H9 (cell line): ENCODE data around the gene MAGOH. TPM values are rescaled to one million over a fixed set of nuclear protein-coding genes. Genes with fewer than 3 reads are reported as not detected.

Experiments
- DNase-seq: peaks from one replicate; pipeline ENCODE4 v3.0.0-alpha.2; 2017
- H2AFZ ChIP-seq: one replicate; pipeline ENCODE4 v1.6.1; 2013; ENCODE audit warnings: mild to moderate bottlenecking, low read length, control low read depth, moderate library complexity
- H2AK5ac ChIP-seq: 2 replicates; pipeline ENCODE4 v1.6.1; 2013; ENCODE audit warnings: low read length, control low read depth, mixed read lengths; ENCODE audit not compliant: insufficient read length
- H2BK120ac ChIP-seq: one replicate; pipeline ENCODE4 v1.6.1; 2013; ENCODE audit warnings: low read depth, mild to moderate bottlenecking, low read length, control low read depth, inconsistent platforms; ENCODE audit not compliant: poor library complexity, severe bottlenecking
- H2BK12ac ChIP-seq: 2 replicates; pipeline ENCODE4 v1.6.1; 2013; ENCODE audit warnings: low read length, control low read depth, mixed read lengths, low read depth; ENCODE audit not compliant: insufficient read length
- H2BK15ac ChIP-seq: 2 replicates; pipeline ENCODE4 v1.6.1; 2013; ENCODE audit warnings: low read depth, low read length, control low read depth
- H2BK20ac ChIP-seq: one replicate; pipeline ENCODE4 v1.6.1; 2013; ENCODE audit warnings: low read depth, mild to moderate bottlenecking, low read length, control low read depth, inconsistent platforms; ENCODE audit not compliant: poor library complexity, severe bottlenecking
- H2BK5ac ChIP-seq: 2 replicates; pipeline ENCODE4 v1.6.1; 2013; ENCODE audit warnings: low read length, control low read depth, mixed read lengths; ENCODE audit not compliant: insufficient read length
- H3K14ac ChIP-seq: 2 replicates; pipeline ENCODE4 v1.6.1; 2013; ENCODE audit warnings: low read length, control low read depth; ENCODE audit not compliant: insufficient read depth
- H3K18ac ChIP-seq: 2 replicates; pipeline ENCODE4 v1.6.1; 2013; ENCODE audit warnings: low read depth, mild to moderate bottlenecking, mixed read lengths, low read length, control low read depth; ENCODE audit not compliant: insufficient read length
- H3K23ac ChIP-seq: 2 replicates; pipeline ENCODE4 v1.6.1; 2013; ENCODE audit warnings: low read length, control low read depth, mixed read lengths, low read depth; ENCODE audit not compliant: insufficient read length
- H3K23me2 ChIP-seq: 2 replicates; pipeline ENCODE4 v1.6.1; 2013; ENCODE audit warnings: low read depth, mild to moderate bottlenecking, mixed read lengths, low read length, control low read depth; ENCODE audit not compliant: insufficient read length, poor library complexity, severe bottlenecking
- H3K27ac ChIP-seq: 2 replicates; pipeline ENCODE4 v1.5.1; 2013; ENCODE audit warnings: low read length, control low read depth, mixed read lengths, low read depth; ENCODE audit not compliant: insufficient read length
- H3K27me3 ChIP-seq: 2 replicates; pipeline ENCODE4 v1.6.1; 2013; ENCODE audit warnings: low read length, control low read depth, inconsistent platforms; ENCODE audit not compliant: insufficient read depth
- H3K4ac ChIP-seq: 2 replicates; pipeline ENCODE4 v1.6.1; 2013; ENCODE audit warnings: low read depth, mild to moderate bottlenecking, control low read depth, inconsistent platforms, low read length, moderate library complexity
- H3K4me1 ChIP-seq: 2 replicates; pipeline ENCODE4 v1.6.1; 2013; ENCODE audit warnings: low read length, control low read depth, inconsistent platforms; ENCODE audit not compliant: insufficient read depth
- H3K4me2 ChIP-seq: 2 replicates; pipeline ENCODE4 v1.6.1; 2013; ENCODE audit warnings: low read length, control low read depth, mixed read lengths; ENCODE audit not compliant: insufficient read length, insufficient read depth
- H3K56ac ChIP-seq: 2 replicates; pipeline ENCODE4 v1.6.1; 2013; ENCODE audit warnings: low read depth, mild to moderate bottlenecking, mixed read lengths, low read length, control low read depth; ENCODE audit not compliant: insufficient read length
- H3K79me1 ChIP-seq: 2 replicates; pipeline ENCODE4 v1.6.1; 2013; ENCODE audit warnings: low read depth, mild to moderate bottlenecking, moderate library complexity, low read length, control low read depth, inconsistent platforms; ENCODE audit not compliant: insufficient read depth, poor library complexity, severe bottlenecking
- H3K79me2 ChIP-seq: 2 replicates; pipeline ENCODE4 v1.6.1; 2013; ENCODE audit warnings: low read length, control low read depth, inconsistent platforms; ENCODE audit not compliant: insufficient read depth
- H3K9ac ChIP-seq: 2 replicates; pipeline ENCODE4 v1.6.1; 2013; ENCODE audit warnings: low read length, control low read depth, mixed read lengths; ENCODE audit not compliant: insufficient read length; ENCODE audit errors: extremely low read depth
- H3K9me3 ChIP-seq: one replicate; pipeline ENCODE4 v1.6.1; 2013; ENCODE audit warnings: low read depth, low read length, inconsistent platforms; ENCODE audit not compliant: control insufficient read depth
- H3T11ph ChIP-seq: one replicate; pipeline ENCODE4 v1.6.1; 2013; ENCODE audit warnings: mild to moderate bottlenecking, low read length, control low read depth, inconsistent platforms
- H4K20me1 ChIP-seq: one replicate; pipeline ENCODE4 v1.6.1; 2013; ENCODE audit not compliant: control insufficient read depth, insufficient read length, insufficient read depth
- H4K5ac ChIP-seq: 2 replicates; pipeline ENCODE4 v1.6.1; 2013; ENCODE audit warnings: low read depth, mild to moderate bottlenecking, mixed read lengths, low read length, control low read depth; ENCODE audit not compliant: insufficient read length
- H4K8ac ChIP-seq: replicated peaks from 2 replicates; pipeline ENCODE4 v1.6.1; 2013; ENCODE audit warnings: low read length, control low read depth, mixed read lengths, low read depth; ENCODE audit not compliant: insufficient read length
- H4K91ac ChIP-seq: 2 replicates; pipeline ENCODE4 v1.6.1; 2013; ENCODE audit warnings: low read depth, mild to moderate bottlenecking, moderate library complexity, mixed read lengths, low read length, control low read depth; ENCODE audit not compliant: insufficient read length
- H3K27ac Mint-ChIP-seq, 3 experiments: 2 replicates in 2 of 3; 3 replicates in 1 of 3; pipeline ENCODE4 v1.8.0; 2020 to 2021; ENCODE audit warnings: mixed read lengths in 3 of 3, mild to moderate bottlenecking in 1 of 3, moderate library complexity in 1 of 3
- H3K27me3 Mint-ChIP-seq: 2 replicates; pipeline ENCODE4 v1.8.0; 2021; ENCODE audit warnings: low read depth, mild to moderate bottlenecking, moderate library complexity, mixed read lengths
- H3K36me3 Mint-ChIP-seq, 3 experiments: 2 replicates in 2 of 3; 3 replicates in 1 of 3; pipeline ENCODE4 v1.8.0; 2020 to 2021; ENCODE audit warnings: low read depth in 3 of 3, mixed read lengths in 3 of 3; ENCODE audit not compliant: insufficient read depth in 1 of 3
- H3K4me1 Mint-ChIP-seq, 2 experiments: 2 replicates each; pipeline ENCODE4 v1.8.0; 2020; ENCODE audit warnings: mixed read lengths in 2 of 2
- H3K4me3 Mint-ChIP-seq, 2 experiments: 2 replicates in 1 of 2; 3 replicates in 1 of 2; pipeline ENCODE4 v1.8.0; 2020 to 2021; ENCODE audit warnings: mild to moderate bottlenecking in 2 of 2, mixed read lengths in 2 of 2, moderate library complexity in 1 of 2
- H3K9me3 Mint-ChIP-seq, 2 experiments: 2 replicates in 1 of 2; 3 replicates in 1 of 2; pipeline ENCODE4 v1.8.0; 2020; ENCODE audit warnings: mild to moderate bottlenecking in 2 of 2, mixed read lengths in 2 of 2, moderate library complexity in 1 of 2
- CTCF ChIP-seq: fragments of 200-600 bp; sonication (generic); conservative IDR thresholded peaks from 3 replicates; pipeline ENCODE4 v1.8.0; 2021; ENCODE audit warnings: antibody characterized with exemption, mild to moderate bottlenecking
- WGBS: extraction: QIAGEN DNeasy Blood & Tissue Kit; methylation state at CpG from one replicate; pipeline ENCODE4 v1.1.7; 2013; ENCODE audit warnings: missing lambda C conversion rate, low lambda C conversion rate, mixed read lengths; ENCODE audit not compliant: insufficient read length; ENCODE audit errors: extremely low coverage; 5-methylcytosine and 5-hydroxymethylcytosine counted together
- total RNA-seq: library from RNA; stranded (reverse); gene quantifications from 2 replicates; pipeline ENCODE4 v1.2.1, GENCODE V29; 2021

Gene MAGOH
- total RNA-seq, 1 experiment from 2014 or later: 81.2 TPM

DNA sequence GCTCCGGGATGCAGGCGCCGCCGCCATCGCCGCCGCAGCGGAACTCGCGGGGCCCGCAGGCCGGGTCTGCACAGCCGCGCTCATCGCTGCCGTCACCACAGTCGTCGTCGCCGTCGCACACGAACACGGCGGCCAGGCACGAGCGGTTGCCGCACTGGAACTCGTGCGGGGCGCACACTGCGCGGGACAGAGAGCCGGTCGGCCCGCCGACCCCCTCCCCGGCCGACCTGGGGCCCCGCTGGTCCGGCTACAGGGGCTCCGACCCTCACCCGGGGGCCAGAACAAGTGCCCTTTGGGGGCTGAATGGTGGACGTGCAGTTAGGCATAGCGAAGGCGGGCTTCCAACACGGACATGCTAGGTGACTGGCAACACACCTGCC, 38.6 kb upstream of the MAGOH start:
- H3T11ph ChIP-seq: no peak overlapping the region
- no peaks in the 10 kb centered on the region; the same call in 1 of the 2 replicates for H3K27me3 Mint-ChIP-seq
- H3K23me2 ChIP-seq: peaks cover 2% of the 10 kb centered on the region
- no peak overlapping the region for H3K18ac ChIP-seq
- H2BK15ac ChIP-seq: no peak overlapping the region
- no peak for DNase-seq
- no peak overlapping the region for H3K4me3 Mint-ChIP-seq
- H3K9ac ChIP-seq: no peak overlapping the region
- no peaks in the 10 kb centered on the region for H4K20me1 ChIP-seq
- H3K56ac ChIP-seq: no peak overlapping the region
- H4K5ac ChIP-seq: no peak overlapping the region
- no peak overlapping the region for H3K23ac ChIP-seq
- no peak overlapping the region for H3K27ac ChIP-seq
- no peak overlapping the region for H2BK120ac ChIP-seq
- TF ChIP-seq CTCF: no peak
- H3K4ac ChIP-seq: no peak overlapping the region
- H4K8ac ChIP-seq: no peak overlapping the region
- H4K91ac ChIP-seq: no peak overlapping the region
- no peak overlapping the region for H2BK5ac ChIP-seq
- H3K4me2 ChIP-seq: no peak overlapping the region
- H3K9me3 ChIP-seq: no peaks in the 10 kb centered on the region
- no peak overlapping the region for H2BK12ac ChIP-seq
- H3K79me2 ChIP-seq: no peaks in the 10 kb centered on the region
- no CpG with 5 or more reads among the region's 46 CpGs for WGBS
- no peak overlapping the region for H3K14ac ChIP-seq
- no peaks in the 10 kb centered on the region for H3K4me1 Mint-ChIP-seq
- H3K27me3 ChIP-seq: no peaks in the 10 kb centered on the region
- H3K79me1 ChIP-seq: no peaks in the 10 kb centered on the region
- no peak overlapping the region for H2AK5ac ChIP-seq
- H3K36me3 Mint-ChIP-seq: peaks cover 50 to 83% (median 74%) of the 10 kb centered on the region in 3 experiments
- no peak overlapping the region for H2BK20ac ChIP-seq
- no peaks in the 10 kb centered on the region for H3K9me3 Mint-ChIP-seq
- H2AFZ ChIP-seq: no peak overlapping the region
- H3K4me1 ChIP-seq: no peaks in the 10 kb centered on the region
- no peak overlapping the region for H3K27ac Mint-ChIP-seq
